Right ventricle myocardium inferior (tissue), 1 donor: ENCODE measurements around the gene TTC34. TPM values are rescaled to one million over a fixed set of nuclear protein-coding genes. Genes with fewer than 3 reads are reported as not detected.
"Not testable (repeated sequence)": the region's sequence is repeated elsewhere in the genome, so short reads cannot be mapped to it uniquely, and the experiment has no call there.

Experiments used
- ATAC-seq: fragments of 200-7000 bp; cut with Tn5 transposase; one replicate; pipeline ENCODE4 v1.9.1; 2020; ENCODE audit warnings: mild to moderate bottlenecking, moderate library complexity
- DNase-seq: peaks from one replicate; pipeline ENCODE4 v3.0.0; 2021; ENCODE audit errors: missing footprints
- intact Hi-C: fragments of 100-400 bp; cut with DNase I; formaldehyde crosslinking; loops from one replicate; pipeline ENCODE4 v1.11.0; 2022
- total RNA-seq: library from RNA; stranded (reverse); fragmentation: NEBNext Ultra II Directional; extraction: Animal tissue kit (Norgen Biotek cat#: 25700); gene quantifications from one replicate; pipeline ENCODE4 v1.2.1, GENCODE V29; 2021
- donor health status: DM: no; HTN: yes; CAD: no; lungs with severe emphysema.

TTC34 gene
- total RNA-seq, 1 donor from 2014 or later, result 0.70 TPM

DNA sequence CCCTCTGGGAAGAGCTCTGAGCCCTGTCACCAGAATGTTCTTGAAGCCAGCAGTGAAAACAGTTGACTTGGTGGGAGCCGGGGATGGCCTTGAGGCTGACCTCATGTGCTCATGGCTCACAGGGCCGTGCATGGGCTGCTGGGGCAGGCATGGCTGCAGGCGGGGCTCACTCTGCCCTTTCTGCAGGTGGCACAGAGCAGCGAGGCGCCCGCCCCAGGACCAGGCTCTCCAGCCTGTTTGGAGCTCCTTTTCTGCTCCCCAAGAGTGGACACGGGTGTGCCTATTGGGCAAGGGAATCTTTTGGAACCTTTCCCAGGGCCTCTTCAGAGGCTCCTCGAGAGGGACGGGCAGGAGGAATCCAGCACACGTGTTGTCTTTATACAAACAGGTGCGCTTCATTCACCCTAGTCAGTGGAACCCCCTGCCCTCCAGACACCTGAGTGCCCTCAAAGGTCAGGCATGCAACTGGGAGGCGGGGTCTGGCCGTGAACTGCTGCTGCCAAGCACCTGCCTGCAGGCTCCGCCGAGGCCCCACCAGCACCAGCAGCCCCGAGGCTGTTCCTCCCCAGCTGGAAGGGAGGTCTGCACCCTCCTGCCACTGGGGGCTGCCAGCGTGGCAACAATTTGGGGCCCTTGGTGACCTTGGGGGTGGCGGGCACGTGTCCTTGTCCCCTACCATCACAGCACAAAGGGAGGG is 2.6 kb upstream of the TTC34 start:
- intact Hi-C loops, result no loop called here
- ATAC-seq, result no peak
- DNase-seq, result peak; percentile 40

DNA sequence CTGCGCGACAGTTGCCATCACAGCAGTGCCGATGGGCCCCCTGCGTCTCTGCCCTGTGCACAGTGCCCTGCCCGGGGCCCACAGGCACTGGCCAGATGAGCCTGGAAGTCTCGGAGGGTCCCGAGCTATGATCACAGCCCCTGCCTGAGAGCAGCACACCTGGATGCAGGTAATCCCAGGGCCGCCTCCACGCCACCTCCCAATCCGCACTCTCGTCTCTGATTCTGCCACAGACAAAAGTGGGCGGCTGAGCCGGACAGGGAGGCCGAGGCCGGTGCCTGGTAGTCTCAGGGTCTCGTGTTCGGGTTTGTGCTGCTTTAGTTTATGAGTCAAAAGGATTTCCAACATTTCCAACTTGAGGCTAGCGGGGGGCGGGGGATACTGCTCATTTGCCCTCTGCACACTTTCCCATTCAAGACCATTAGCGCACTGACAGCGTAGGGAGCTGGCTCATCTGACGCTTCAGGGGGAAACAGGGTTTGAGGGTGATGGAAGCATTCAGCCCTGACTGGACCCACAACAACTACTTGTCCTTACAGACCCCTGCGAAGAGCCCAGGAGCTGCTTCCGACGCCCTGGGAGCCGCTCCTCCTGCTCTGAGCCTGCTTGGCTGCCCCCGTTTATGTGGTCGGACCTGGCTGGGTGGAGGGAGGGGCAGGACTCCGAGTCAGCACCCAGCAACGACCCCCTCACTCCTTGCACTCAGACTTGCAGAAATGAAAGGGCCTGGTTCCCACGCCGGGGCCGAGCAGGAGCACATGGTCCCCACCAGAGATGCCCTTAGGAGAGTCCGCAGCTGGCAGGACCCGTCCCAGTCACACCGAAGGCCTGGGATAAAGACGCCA is 1.8 kb upstream of the TTC34 start:
- intact Hi-C loops, result no loop called here
- ATAC-seq (no peak), DNase-seq (peak; percentile 37)

DNA sequence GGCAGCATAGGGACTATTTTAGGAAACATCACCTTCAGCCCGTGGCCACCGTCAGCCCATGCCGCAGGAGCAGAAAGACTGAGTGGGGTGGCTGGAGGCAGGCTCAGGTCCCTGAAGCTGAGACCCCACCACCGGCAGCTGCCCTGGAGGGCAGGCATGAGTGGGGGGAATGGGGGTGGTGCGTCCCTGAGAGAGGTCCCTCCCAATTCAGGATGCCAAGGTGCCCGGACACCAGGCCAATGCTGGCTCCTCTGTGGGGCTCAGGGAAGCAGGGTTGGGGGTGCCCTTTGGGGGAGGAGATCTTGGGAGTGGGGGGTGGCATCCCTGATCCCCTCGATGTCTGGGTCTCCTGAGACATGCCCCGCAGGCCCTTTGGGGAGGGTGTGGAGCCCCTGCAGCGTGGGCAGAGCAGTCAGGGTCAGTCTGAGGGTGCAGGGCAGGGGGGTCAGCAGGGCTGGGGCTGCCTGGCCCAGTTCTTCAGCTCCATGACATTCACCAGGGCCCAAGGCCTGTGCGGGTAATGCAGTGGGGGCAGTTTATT is 998 bp upstream of the TTC34 start:
- no peak for ATAC-seq
- intact Hi-C loops, result no loop called here

DNA sequence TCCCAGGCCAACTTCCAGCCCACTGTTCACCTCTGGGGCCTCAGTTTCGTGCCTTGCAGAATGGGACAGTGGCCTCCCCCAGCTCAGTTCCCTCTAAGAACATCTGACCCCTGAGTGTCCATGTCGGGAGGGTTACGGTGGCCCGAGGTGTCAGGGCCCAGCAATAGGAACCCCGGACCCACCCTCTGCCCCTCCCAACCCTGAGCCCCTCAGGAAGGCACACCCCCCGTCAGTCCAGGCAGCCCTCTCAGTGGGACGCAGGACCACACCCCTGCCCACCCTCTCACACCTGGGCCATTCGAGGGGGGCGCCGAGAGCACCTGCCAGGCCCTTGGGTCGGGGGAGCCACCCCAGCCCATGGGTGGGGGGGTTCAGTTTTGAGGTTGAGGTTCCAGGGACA is 447 bp downstream of the TTC34 start:
- no peak for ATAC-seq
- intact Hi-C loops, result no loop called here
- DNase-seq, result peak; percentile 17

More for the DNA sequence above, 998 bp upstream of the TTC34 start:
- DNase-seq, result peak; percentile 31

DNA sequence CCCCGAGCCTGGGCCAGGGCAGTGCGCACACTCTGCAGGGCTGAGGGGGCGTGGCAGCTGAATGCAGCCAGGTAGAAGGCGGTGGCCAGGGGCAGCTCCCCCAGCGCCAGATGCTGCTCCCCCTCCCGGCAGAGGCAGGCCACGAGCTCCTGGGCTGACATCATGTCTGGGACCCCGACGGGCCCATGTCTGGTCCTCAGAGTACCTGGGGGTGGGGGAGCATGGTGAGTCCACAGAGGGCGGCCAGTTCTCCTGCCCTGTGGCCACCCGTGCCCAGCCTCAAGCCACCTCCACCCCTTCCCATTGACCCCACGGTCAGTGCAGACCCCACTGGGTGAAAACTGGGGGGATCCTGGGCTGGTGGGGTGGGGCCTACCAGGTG is 838 bp downstream of the TTC34 start:
- intact Hi-C loops, result no loop called here
- DNase-seq, result peak; percentile 30
- ATAC-seq, result no peak

DNA sequence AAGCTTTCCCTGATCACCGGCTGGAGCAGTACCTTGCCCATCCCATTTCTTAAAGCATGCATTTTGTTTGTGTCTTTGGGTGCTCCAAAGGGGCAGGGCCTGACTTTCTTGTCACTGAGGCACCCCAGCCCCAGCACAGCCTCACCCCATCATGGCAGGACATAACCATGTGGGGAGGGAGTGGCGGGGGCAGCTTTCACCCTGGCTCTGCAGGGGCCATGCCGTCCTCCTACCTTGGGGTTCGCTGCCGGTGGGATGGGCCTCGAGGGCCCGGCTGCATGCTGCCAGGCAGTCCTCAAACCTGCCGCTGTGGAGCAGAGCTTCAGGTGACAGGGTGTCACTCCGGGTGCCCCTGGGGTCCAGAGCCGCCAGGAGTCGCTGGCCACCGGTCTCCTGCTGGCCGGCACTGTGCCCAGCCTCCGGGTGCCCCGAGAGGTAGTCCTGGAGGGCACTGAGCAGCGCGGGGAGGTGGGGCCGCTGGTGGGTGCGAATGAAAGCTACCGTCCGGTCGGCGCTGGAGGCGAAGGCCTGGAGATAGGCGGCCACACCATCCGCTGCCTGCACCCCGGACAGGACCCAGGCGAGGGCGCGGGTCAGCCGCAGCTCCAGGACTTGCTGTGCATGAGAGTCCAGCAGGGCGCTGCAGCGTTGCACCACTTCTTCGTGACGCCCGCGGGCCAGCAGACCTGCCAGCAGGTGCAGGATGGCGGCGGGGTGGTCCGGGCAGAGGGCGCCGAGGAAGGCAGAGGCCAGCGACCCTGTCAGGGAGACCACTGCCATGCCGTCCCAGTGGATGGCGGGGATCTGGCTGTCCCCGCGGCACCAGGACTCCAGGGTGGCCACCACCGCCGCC is 1.5 kb downstream of the TTC34 start:
- intact Hi-C loops, result no loop called here
- ATAC-seq (no peak), DNase-seq (peak; percentile 11)

DNA sequence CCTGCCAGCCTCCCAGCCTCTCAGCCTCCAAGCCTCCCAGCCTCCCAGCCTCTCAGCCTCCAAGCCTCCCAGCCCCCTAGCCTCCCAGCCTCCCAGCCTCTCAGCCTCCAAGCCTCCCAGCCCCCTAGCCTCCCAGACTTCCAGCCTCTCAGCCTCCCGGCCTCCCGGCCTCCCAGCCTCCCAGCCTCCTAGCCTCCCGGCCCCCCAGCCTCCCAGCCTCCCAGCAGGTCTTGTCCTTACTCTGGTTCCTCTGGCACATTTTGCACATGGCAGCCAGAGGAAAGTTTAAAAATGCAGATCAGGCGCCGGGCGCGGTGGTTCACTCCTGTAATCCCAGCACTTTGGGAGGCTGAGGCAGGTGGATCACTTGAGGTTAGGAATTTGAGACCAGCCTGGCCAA is 2.5 kb downstream of the TTC34 start:
- DNase-seq, intact Hi-C loops, ATAC-seq: not testable (repeated sequence)

DNA sequence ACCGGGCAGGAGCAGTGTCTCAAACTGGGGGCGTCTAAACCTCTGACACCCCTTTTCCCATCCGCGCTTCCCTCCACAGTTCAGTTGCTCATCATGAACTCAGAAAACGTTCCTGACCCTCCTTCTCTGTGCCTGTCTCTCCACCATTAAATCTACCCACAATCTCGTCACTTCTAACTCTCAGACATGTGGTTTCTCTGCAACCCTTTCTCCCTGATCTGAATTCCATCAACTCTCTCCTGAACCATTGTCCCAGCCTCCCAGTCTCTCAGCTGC is 3.8 kb downstream of the TTC34 start:
- DNase-seq (no peak), ATAC-seq (no peak)
- intact Hi-C loops, result no loop called here

DNA sequence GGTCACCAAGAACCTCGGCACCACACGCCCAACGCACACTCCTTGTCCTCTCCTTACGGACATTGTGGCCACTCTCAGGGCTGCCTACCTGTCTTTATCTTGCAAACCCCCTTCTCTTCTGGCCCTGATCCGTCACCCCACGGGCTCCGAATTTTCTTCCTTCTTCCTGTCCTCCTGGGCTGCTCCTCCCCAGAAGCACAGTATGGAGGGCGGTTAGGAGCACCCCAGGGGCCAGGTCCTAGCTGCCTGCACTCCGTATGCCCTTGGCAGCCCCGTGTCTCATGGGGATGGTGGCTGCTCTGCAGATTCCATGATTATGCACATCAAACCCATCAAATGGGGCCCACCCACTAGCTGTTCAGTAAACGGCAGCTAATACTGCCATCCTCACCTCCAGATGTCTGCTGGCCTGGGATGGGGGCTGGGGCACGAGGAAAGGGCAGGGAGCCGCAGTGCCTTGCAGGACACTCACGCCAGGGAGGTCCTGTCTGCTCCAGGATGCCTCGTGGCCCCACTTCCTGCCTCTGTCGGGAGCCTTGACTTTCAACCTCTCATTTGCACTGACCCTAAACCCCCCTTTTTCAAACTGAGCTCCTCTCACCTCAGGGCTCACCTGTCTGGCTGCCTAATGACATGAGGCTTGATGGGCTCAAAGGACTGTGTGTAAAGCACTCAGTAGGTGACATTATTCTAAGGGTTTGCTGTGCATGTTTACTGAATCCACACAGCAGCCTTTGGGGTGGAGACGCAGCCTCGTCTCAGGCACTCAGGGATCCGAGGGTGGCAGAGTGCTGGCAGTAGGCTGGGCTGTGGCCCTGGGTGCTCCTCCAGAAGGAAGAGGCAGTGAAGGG is 4.4 kb downstream of the TTC34 start:
- DNase-seq, result peak; percentile 48
- ATAC-seq, result no peak
- intact Hi-C loops, result no loop called here

DNA sequence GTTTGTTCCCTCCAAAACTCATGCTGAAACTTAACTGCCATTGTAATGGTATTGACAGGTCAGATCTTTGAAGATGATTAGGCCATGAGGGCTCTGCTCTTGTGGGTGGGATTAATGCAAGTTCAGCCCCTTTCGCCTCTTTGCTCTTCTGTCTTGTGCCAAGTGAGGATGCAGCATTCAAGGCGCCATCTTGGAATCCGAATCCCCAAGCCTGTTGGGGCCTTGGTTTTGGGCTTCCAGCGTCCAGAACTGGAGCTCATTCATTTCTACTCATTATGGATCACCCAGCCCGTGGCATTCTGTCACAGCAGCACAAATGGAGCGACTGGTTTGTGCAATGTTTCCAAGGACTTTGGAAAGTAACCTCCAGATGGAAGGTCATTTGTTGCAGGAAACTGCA is 5.6 kb downstream of the TTC34 start:
- ATAC-seq (no peak), DNase-seq (no peak)
- intact Hi-C loops, result no loop called here

DNA sequence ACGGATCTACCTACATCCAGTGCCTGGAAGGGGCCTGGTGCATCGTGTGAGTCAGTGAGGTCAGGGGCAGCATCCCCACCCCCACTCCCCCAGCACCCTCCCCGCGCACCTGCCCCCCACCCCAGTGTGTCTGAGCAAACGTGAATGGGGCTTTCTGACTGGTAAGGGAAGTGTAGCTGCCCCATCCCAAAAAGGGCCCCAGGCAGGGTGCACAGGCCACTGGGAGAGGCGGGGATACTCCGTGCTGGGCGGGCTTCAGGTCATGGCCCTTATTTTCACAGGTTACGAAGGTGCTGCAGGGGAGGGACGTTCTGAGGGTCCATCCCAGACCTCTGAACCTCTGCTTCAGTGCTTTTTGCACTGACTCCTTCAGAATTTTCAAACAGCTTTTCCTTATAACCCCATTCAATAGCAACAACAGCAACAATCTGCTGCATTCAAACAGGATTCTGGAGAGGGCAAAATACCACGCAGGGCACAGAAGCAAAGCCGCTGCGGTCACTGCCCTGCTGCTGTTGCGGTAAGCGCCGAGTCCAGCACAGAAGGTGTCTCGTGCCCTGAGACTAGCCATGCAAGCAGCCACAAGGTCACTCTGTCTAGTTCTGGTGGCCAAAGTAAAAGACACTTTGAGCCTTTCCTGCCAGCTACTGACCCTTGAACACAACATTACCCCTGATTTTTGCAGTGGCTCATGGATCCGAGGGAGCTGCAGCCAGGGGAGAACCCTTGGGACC is 10.3 kb downstream of the TTC34 start:
- no peak for ATAC-seq
- intact Hi-C loops, result no loop called here
- no peak for DNase-seq

DNA sequence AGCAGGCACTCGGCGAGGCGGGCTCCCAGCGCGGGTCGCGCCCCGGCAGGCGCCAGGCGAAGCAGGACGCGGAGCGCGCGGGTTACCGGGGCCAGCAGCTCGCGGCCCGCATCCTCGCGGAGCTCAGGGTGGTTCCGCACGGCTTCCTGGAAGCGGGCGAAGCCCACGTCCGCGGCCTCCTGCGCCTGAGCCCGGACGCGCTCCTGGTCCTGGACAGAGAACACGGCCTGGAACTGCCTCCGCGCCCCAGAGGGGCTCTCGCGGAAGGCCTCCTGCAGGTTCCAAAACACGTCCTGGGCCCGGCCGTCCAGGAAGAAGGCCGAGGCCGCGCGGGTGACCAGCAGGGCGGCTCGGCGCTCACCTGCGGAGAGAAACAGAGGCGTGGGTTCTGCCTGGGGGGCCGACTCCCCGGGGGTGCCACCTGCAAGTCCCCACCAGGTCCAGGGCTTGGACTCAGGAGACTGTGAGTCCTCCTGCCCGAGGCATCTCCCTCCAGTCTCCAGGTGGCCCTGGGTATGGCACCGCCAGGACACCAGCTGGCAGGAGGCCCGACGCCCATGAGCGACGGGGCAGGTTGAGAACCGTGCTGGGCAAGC is 11.4 kb downstream of the TTC34 start:
- DNase-seq, result peak; percentile 57
- intact Hi-C loops, result no loop called here
- ATAC-seq, result no peak

DNA sequence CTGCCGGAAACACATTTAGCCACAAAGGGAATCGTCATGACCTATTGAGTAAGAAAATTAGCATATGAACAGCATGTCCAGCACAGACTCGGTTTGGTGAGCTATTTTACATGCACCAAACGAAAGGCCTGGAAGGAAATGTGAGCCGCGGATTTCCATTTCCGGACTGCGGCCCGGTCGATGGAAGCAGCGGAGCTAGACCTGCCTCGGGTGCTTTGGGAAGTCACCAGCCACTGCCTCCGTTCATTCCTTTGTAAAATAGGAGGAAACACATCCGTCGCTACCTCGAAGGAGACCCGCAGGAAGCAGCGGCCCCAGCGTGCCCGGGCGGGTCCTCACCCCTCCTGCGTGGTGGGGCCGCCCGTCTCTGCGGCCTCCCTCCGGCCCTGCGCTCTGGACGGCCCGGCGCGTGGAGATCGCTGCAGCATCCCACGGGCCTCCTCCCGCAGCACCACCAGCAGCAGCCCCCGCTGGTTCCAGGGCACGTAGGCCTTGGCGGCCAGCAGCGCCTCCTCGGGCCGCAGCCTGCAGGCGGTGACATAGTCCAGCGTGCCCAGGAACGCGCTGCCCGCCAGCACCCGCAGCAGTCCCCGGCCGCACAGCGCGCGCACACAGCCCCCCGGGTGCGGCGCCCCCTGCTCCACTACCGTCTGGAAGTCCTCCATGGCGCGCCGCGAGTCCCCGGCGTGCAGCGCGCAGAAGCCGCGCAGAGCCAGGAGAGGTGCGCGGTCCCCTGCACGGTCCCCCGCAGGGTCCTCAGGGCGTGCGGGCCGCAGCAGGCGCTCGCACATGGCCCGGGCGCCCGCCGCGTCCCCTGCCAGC is 12.1 kb downstream of the TTC34 start:
- peak; percentile 45 for DNase-seq
- intact Hi-C loops, result no loop called here
- ATAC-seq, result no peak

DNA sequence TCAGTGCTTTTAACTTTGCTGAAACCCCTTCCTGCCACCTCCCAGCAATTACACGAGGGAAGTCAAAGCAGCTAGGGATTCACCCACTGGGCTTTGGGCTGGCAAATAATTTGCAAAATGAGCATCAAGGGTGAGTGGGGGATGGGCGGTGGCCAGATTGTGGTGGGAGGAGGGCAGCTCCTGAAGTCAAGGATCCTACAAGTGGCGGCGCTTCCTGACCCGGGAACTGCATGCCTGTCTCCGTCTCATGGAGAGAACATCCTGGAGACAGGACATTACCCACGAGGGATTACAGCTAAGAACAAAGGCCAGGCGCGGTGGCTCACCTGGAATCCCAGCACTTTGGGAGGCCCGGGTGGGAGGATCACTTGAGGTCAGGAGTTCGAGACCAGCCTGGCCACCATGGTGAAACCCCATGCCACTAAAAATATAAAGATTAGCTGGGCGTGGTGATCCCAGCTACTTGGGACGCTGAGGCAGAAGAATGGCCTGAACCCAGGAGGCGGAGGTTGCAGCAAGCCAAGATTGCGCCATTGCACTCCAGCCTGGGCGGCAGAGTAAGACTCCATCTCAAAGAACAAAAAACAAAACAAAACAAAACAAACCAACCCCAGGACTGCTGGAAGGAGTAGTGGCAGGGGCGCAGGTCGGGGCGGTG is 12.9 kb downstream of the TTC34 start:
- DNase-seq (peak; percentile 55), ATAC-seq (no peak)
- intact Hi-C loops, result no loop called here

DNA sequence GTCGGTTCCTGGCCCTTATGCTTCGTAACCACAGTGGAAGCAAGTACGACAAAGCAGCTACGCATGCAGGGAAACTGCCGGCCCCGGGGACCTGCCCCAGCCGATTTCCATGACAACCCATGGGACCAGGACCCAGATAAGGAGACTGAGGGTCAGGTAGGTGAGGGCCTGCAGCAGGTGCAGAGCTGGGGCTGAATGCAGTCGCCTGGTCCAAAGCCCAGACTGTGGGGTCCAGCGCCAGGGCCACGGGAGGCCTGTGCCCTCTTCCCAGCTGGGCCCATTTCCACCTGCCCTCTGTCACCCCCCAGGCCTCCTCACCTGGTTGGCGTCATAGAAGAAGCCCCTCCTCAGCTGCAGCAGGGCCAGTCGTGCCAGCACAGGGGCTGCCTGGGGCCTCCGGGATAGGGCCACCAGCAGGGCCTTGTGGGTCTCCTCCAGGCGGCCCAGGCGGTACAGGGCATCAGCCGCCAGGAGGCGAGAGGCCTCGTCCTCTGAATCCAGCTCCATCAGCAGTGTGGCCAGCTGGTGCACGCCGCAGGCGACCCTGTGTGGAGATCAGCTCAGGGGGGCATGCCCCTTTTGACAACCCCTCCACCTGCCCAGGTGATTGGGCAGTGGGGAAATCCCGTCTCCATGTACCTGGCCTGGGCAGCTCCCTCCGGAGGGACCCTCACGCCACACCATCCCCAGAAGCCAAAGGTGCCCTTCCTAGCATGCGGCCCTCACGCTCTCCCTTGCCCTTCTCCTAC is 14.2 kb downstream of the TTC34 start:
- peak; percentile 43 for DNase-seq
- ATAC-seq, result no peak
- intact Hi-C loops, result loop anchor here (2.0 kb wide), 1 partner anchor 373 kb away; no protein-coding TSS in a partner anchor
